Thyroid gland (tissue), 4 donors: ENCODE data around the gene ARFGAP3.

ENCODE experiments used
- POLR2A ChIP-seq, 2 donors: fragments of 450-650 bp; IDR thresholded peaks; one replicate each; pipeline ENCODE4 v1.6.1; 2017; ENCODE audit warnings: antibody characterized with exemption in 2 of 2, mild to moderate bottlenecking in 2 of 2, moderate library complexity in 1 of 2
- TF ChIP-seq, protein P1 (sequence below), 6 experiments: fragments of 200-600 bp in 3 of 6; fragments of 450-650 bp in 3 of 6; sonication (generic) in 3 of 6; IDR thresholded peaks; one replicate each; pipeline ENCODE4 v1.5.1; 2016 to 2019; ENCODE audit warnings: antibody characterized with exemption in 6 of 6, mild to moderate bottlenecking in 2 of 6, inconsistent platforms in 1 of 6, moderate library complexity in 1 of 6

GRCh38 chr22:42788021-42788420 is 69.1 kb downstream of the ARFGAP3 start:
- TF ChIP-seq, protein P1, sequence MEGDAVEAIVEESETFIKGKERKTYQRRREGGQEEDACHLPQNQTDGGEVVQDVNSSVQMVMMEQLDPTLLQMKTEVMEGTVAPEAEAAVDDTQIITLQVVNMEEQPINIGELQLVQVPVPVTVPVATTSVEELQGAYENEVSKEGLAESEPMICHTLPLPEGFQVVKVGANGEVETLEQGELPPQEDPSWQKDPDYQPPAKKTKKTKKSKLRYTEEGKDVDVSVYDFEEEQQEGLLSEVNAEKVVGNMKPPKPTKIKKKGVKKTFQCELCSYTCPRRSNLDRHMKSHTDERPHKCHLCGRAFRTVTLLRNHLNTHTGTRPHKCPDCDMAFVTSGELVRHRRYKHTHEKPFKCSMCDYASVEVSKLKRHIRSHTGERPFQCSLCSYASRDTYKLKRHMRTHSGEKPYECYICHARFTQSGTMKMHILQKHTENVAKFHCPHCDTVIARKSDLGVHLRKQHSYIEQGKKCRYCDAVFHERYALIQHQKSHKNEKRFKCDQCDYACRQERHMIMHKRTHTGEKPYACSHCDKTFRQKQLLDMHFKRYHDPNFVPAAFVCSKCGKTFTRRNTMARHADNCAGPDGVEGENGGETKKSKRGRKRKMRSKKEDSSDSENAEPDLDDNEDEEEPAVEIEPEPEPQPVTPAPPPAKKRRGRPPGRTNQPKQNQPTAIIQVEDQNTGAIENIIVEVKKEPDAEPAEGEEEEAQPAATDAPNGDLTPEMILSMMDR (IDR thresholded peaks at IDR 0.05) = no peak
- no peak for TF ChIP-seq POLR2A (IDR thresholded peaks at IDR 0.05)
